Measurements from ENCODE around the gene KPNB1.

Gene KPNB1

GRCh38 chr17:47733674-47734410 is 84.1 kb downstream of the KPNB1 start:
- no peak for DNase-seq (ENCODE audit: low read depth)
- H3K4me3 ChIP-seq (ENCODE audit: low read depth, low read length), result peak overlapping the region; percentile 37
- no peak for TF ChIP-seq CTCF (IDR thresholded peaks at IDR 0.05; ENCODE audit: low read depth, low read length, missing control alignments)

- TF ChIP-seq CTCF (IDR thresholded peaks at IDR 0.05; ENCODE audit: low read depth, low read length, missing control alignments), result no peak
- no peak for DNase-seq (ENCODE audit: low read depth)
- no peak overlapping the region for H3K4me3 ChIP-seq (ENCODE audit: low read depth, low read length)
Measured at GRCh38 chr17:47735139-47735464, 85.4 kb downstream of the KPNB1 start.

Measured in GM12864 (cell line).